Heart left ventricle (tissue), 16 donors: ENCODE data around the gene LRMDA. TPM values are rescaled to one million over a fixed set of nuclear protein-coding genes. Genes with fewer than 3 reads are reported as not detected.

Experiments
- ATAC-seq, 4 donors: fragments of 200-7000 bp; cut with Tn5 transposase; one replicate each; pipeline ENCODE4 v1.9.1; 2020 to 2022; ENCODE audit warnings: moderate library complexity in 4 of 4, mild to moderate bottlenecking in 3 of 4, moderate number of reproducible peaks in 1 of 4
- DNase-seq, 5 donors: peaks; one replicate each; pipeline ENCODE4 v3.0.0-alpha.2; 2020
- H3K27ac ChIP-seq, 12 donors: fragments of 200-600 bp; sonication (generic) in 4 of 12; one replicate each; pipeline versions ENCODE4 v1.5.0 to v1.8.0; 2016 to 2022; ENCODE audit warnings: mild to moderate bottlenecking in 2 of 12
- H3K27me3 ChIP-seq, 9 donors: fragments of 200-600 bp; sonication (generic) in 2 of 9; one replicate each; pipeline versions ENCODE4 v1.5.1 to v1.8.0; 2016 to 2022; ENCODE audit warnings: mild to moderate bottlenecking in 3 of 9
- H3K36me3 ChIP-seq, 9 donors: fragments of 200-600 bp; sonication (generic) in 2 of 9; one replicate each; pipeline versions ENCODE4 v1.5.0 to v1.8.0; 2018 to 2022; ENCODE audit warnings: mild to moderate bottlenecking in 2 of 9
- H3K4me1 ChIP-seq, 12 donors: fragments of 200-600 bp; sonication (generic) in 4 of 12; one replicate each; pipeline versions ENCODE4 v1.5.0 to v1.8.0; 2016 to 2022; ENCODE audit warnings: mild to moderate bottlenecking in 3 of 12
- H3K4me3 ChIP-seq, 12 donors: fragments of 200-600 bp; sonication (generic) in 4 of 12; one replicate each; pipeline versions ENCODE4 v1.5.0 to v1.8.0; 2017 to 2022; ENCODE audit warnings: mild to moderate bottlenecking in 9 of 12, moderate library complexity in 4 of 12
- H3K9me3 ChIP-seq, 12 donors: fragments of 200-600 bp; sonication (generic) in 4 of 12; one replicate each; pipeline versions ENCODE4 v1.5.0 to v1.8.0; 2016 to 2022; ENCODE audit warnings: mild to moderate bottlenecking in 1 of 12
- POLR2A ChIP-seq, 2 donors: fragments of 450-650 bp; IDR thresholded peaks; one replicate each; pipeline ENCODE4 v1.6.1; 2017; ENCODE audit warnings: antibody characterized with exemption in 2 of 2, mild to moderate bottlenecking in 2 of 2, moderate library complexity in 2 of 2
- WGBS, 4 donors: extraction: QIAGEN DNeasy Blood & Tissue Kit in 2 of 4; methylation state at CpG; one replicate each; pipeline versions ENCODE4 v1.1.5 to v1.1.7; 2013 to 2018; 5-methylcytosine and 5-hydroxymethylcytosine counted together
- intact Hi-C, 10 donors: fragments of 100-400 bp; cut with DNase I; formaldehyde crosslinking; loops; one replicate each; pipeline versions ENCODE4 v1.11.1 to v1.14.2; 2022
- polyA plus RNA-seq, 2 donors: library from polyadenylated mRNA; stranded (reverse); fragments of 200-250 nt; gene quantifications; one replicate each; pipeline ENCODE4 v1.2.3, GENCODE V29; 2013
- total RNA-seq, 9 donors: library from RNA; depleted of rRNA in 2 of 9; stranded (reverse); fragments of >200 nt in 2 of 9; fragmentation: NEBNext Ultra II Directional in 3 of 9; extraction: Animal tissue kit (Norgen Biotek cat#: 25700) in 3 of 9; gene quantifications; one replicate each; pipeline versions ENCODE4 v1.1.0 to v1.2.4, GENCODE V29; 2016 to 2023
- TF ChIP-seq, protein P1 (sequence below), 12 donors: fragments of 200-600 bp; sonication (generic) in 4 of 12; IDR thresholded peaks; one replicate each; pipeline versions ENCODE4 v1.5.0 to v1.8.0; 2018 to 2022; ENCODE audit warnings: antibody characterized with exemption in 12 of 12, mild to moderate bottlenecking in 5 of 12
- donor health status: ischemic (EF 13 %, LVEDD 7.1; RV severe dilation, severe dysfunction).
- donor health status: healthy with polysubstance abuse.
- donor health status: DM: no; HTN: yes; CAD: no.
- donor health status: DM: no; HTN: no; CAD: no.
- donor health status: ischemic (EF 25% LVEDD 6.9; RV normal size, moderate dysfunction).
- donor health status: ischemic (EF 25% LVEDD 5.7; RV mildly dilated, moderate dysfunction).
- donor health status: healthy.
- donor health status: DM: yes; HTN: yes; CAD: no.
- donor health status: ischemic (EF 35%, LVEDD 5.7; RV mildly dilated, moderate dysfunction).
- donor health status: nonischemic (EF 11% LVEDD 7.7; RV severe dilation, severe dysfunction).
- donor health status: DM: yes; HTN: yes; CAD: no.
- donor health status: PGD.
- donor health status: ischemic (EF 29% LVEDD 5.4; RV normal size, mild dysfunction).
- donor health status: nonischemic (EF 23%, LVEDD 6.1; RV moderate dilation, normal function).

Gene LRMDA
- total and polyA plus RNA-seq, 11 donors = 2.4 to 34.4 (median 14.9) TPM

DNA sequence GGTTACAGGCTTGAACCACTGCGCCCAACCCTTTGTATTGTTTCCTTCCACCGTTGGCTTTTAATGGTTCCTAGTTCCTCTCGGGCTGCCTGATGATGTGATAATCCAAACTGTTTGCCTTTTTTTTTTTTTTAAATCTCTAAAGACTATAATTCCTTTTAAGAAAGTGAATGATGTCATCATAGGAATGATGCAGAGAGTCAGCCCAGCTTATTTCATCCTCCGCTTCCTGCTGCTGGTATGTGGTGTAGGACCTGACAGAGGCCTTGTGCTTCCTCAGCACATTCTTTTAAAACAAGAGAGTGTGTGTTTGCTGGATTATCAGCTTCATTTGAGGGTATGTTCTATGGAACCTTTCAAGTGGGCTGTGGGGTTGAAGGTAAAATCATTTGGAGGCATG lies 241.4 kb downstream of the LRMDA start:
- ATAC-seq = peak in 1 of 4 donors; percentile 53
- no peak for TF ChIP-seq POLR2A (IDR thresholded peaks at IDR 0.05)
- TF ChIP-seq, protein P1, sequence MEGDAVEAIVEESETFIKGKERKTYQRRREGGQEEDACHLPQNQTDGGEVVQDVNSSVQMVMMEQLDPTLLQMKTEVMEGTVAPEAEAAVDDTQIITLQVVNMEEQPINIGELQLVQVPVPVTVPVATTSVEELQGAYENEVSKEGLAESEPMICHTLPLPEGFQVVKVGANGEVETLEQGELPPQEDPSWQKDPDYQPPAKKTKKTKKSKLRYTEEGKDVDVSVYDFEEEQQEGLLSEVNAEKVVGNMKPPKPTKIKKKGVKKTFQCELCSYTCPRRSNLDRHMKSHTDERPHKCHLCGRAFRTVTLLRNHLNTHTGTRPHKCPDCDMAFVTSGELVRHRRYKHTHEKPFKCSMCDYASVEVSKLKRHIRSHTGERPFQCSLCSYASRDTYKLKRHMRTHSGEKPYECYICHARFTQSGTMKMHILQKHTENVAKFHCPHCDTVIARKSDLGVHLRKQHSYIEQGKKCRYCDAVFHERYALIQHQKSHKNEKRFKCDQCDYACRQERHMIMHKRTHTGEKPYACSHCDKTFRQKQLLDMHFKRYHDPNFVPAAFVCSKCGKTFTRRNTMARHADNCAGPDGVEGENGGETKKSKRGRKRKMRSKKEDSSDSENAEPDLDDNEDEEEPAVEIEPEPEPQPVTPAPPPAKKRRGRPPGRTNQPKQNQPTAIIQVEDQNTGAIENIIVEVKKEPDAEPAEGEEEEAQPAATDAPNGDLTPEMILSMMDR (IDR thresholded peaks at IDR 0.05) = no peak
- WGBS, 4 donors = 66 to 76% (median 68%) methylated on average over 4 of the region's 4 CpGs
- Histone ChIP-seq H3K27ac (no peak overlapping the region), H3K4me1 (peaks cover 0 to 19% (median 0%) of the 10 kb centered on the region in 12 donors), H3K9me3 (no peaks in the 10 kb centered on the region), H3K4me3 (no peak overlapping the region), H3K36me3 (no peaks in the 10 kb centered on the region), H3K27me3 (no peaks in the 10 kb centered on the region)
- intact Hi-C loops = no loop called here
- no peak for DNase-seq

DNA sequence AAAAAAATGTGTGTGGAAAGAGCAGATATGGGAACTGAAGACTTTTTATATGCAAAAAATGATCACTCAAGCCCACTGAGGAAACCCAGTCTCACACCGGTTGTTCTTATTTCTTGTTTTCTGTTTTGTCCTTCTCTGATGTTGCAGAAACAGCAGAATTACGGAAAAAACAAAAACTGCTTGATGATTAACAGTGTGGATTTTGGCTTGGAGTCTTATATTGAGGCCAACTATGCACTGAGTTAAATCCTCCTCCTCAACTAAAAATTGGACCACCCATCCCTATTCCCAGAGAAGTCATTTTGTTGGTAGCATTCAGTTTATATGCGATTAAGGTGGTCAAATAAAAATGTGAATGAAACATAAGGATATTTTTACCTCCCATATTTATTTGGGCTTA lies 246.1 kb downstream of the LRMDA start:
- no peak overlapping the region for H3K27ac ChIP-seq
- WGBS, 4 donors = 63 to 82% (median 76%) methylated on average over 3 of the region's 3 CpGs
- no peaks in the 10 kb centered on the region for H3K27me3 ChIP-seq
- intact Hi-C loops = no loop called here
- H3K4me1 ChIP-seq = peaks cover 0 to 19% (median 0%) of the 10 kb centered on the region in 12 donors
- ATAC-seq (peak in 1 of 4 donors; percentile 29), DNase-seq (no peak)
- H3K36me3 ChIP-seq = no peaks in the 10 kb centered on the region
- H3K9me3 ChIP-seq = no peaks in the 10 kb centered on the region
- TF ChIP-seq POLR2A (IDR thresholded peaks at IDR 0.05) = no peak
- TF ChIP-seq, protein P1 (IDR thresholded peaks at IDR 0.05) = no peak
- H3K4me3 ChIP-seq = no peak overlapping the region

DNA sequence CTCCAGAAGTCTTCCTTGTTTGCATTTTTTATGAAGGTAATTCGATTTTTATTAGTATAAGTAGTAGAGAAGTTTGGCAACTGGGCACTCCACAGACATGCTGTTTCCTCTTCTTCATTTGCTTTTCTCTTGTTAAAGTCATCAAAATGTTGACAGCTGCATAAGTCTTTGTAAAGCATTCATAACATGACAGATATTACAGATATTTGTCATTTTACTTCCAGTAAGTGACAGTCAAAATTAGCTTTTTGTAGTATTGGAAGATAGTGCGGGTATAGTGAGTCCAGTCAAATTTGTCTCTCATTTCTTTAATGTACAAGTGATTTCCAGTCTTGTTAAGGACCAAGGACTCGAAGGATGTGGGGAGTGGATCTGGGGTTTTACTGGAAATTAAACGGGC lies 247.1 kb downstream of the LRMDA start:
- intact Hi-C loops = no loop called here
- Histone ChIP-seq H3K27me3 (no peaks in the 10 kb centered on the region), H3K27ac (no peak overlapping the region), H3K4me1 (peaks cover 0 to 17% (median 0%) of the 10 kb centered on the region in 12 donors), H3K4me3 (no peak overlapping the region), H3K36me3 (no peaks in the 10 kb centered on the region), H3K9me3 (no peaks in the 10 kb centered on the region)
- TF ChIP-seq, protein P1 (IDR thresholded peaks at IDR 0.05) = no peak
- TF ChIP-seq POLR2A (IDR thresholded peaks at IDR 0.05) = no peak
- 92 to 97% (median 94%) methylated on average over 4 of the region's 4 CpGs for WGBS, 4 donors
- DNase-seq (no peak), ATAC-seq (no peak)

DNA sequence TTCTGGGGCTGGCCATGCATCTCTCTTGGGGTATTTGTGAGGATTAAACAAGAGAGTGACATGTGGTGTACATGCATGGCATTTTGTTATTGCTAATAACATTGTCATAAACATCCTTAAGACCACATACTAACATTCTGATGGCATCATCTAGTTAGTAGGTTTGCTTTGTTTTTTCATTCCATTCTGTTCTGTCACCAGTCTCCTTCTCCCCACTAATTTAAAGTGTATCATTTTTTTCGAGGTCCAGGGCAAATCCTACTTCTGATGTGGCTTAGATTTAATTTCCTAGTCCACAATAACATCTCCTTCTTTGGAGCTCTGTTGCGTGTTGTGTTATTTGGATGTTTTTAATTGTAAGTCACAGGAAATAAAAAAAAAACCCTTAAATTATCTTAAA lies 248.1 kb downstream of the LRMDA start:
- WGBS, 4 donors = 89 to 96% (median 93%) methylated on average over 2 of the region's 2 CpGs
- no peaks in the 10 kb centered on the region for H3K36me3 ChIP-seq

More for the DNA sequence above, 248.1 kb downstream of the LRMDA start:
- no peaks in the 10 kb centered on the region for H3K9me3 ChIP-seq
- H3K4me3 ChIP-seq = no peak overlapping the region
- intact Hi-C loops = no loop called here
- DNase-seq (no peak), ATAC-seq (no peak)
- H3K27me3 ChIP-seq = no peaks in the 10 kb centered on the region
- TF ChIP-seq POLR2A (IDR thresholded peaks at IDR 0.05) = no peak
- TF ChIP-seq, protein P1 (IDR thresholded peaks at IDR 0.05) = no peak
- peaks cover 0 to 17% (median 0%) of the 10 kb centered on the region in 12 donors for H3K4me1 ChIP-seq
- H3K27ac ChIP-seq = no peak overlapping the region
